C4-2B (cell line): ENCODE results near the gene MAP1LC3B.
"Not testable (repeated sequence)": the region's sequence is repeated elsewhere in the genome, so short reads cannot be mapped to it uniquely, and the experiment has no call there.

Source experiments
- ZFX ChIP-seq: fragments of 450-650 bp; IDR thresholded peaks from 2 replicates; pipeline ENCODE4 v1.6.1; 2017
- TF ChIP-seq, protein P1 (sequence below): fragments of 450-650 bp; conservative IDR thresholded peaks from 2 replicates; pipeline ENCODE4 v1.5.1; 2017; ENCODE audit warnings: mild to moderate bottlenecking

DNA sequence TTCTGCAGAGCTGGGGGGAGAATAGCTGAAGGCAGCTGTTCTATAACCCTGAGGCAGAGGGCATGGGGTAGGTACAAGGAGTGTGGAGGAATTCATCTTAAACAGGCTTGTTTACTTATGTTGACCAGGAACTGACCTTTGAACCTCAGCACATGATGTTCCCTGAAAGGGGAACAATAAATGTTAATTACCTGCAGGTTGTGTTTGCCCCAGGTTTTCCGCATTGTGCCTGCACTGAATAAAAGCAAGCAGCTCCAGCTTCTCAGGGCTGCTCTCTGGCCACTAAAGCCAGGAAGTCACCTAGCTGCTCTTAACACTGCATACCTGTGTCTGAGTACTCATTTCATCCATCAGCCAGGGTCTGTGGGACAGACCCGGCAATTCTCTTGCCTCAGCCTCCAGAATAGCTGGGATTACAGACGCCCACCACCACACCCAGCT is 12.8 kb upstream of the MAP1LC3B start:
- TF ChIP-seq, protein P1, sequence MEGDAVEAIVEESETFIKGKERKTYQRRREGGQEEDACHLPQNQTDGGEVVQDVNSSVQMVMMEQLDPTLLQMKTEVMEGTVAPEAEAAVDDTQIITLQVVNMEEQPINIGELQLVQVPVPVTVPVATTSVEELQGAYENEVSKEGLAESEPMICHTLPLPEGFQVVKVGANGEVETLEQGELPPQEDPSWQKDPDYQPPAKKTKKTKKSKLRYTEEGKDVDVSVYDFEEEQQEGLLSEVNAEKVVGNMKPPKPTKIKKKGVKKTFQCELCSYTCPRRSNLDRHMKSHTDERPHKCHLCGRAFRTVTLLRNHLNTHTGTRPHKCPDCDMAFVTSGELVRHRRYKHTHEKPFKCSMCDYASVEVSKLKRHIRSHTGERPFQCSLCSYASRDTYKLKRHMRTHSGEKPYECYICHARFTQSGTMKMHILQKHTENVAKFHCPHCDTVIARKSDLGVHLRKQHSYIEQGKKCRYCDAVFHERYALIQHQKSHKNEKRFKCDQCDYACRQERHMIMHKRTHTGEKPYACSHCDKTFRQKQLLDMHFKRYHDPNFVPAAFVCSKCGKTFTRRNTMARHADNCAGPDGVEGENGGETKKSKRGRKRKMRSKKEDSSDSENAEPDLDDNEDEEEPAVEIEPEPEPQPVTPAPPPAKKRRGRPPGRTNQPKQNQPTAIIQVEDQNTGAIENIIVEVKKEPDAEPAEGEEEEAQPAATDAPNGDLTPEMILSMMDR = not testable (repeated sequence)
- TF ChIP-seq ZFX = not testable (repeated sequence)
